GM19324 (cell line): ENCODE measurements around the gene TMEM62.
"Not testable (repeated sequence)": the region's sequence is repeated elsewhere in the genome, so short reads cannot be mapped to it uniquely, and the experiment has no call there.

Source experiments
- ATAC-seq: cut with Tn5 transposase; IDR thresholded peaks from one replicate; pipeline ENCODE4 v1.9.1; 2021; ENCODE audit warnings: mild to moderate bottlenecking, moderate library complexity; ENCODE audit not compliant: unreplicated experiment, low FRiP score

Gene TMEM62

DNA sequence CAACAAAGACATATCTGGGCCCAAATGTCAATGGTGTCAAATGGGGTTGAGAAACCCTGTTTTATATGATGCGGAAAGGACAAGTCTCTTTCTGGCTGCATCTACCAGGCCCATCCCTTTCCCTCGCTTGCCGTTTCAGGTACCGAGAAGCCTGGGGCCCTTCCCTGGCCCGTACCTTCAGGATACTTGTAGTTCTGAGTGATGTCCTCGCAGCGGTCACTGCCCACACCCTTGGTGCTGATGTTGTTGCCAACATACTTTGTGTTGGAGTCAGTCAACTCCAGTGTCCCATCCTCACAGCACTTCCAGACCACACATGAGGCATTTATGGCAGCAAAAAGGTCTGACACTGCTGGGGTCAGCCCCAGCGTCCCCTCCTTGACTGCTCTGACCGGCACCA lies 73.6 kb downstream of the TMEM62 start:
- no peak for ATAC-seq

GRCh38 chr15:43208052-43209002 lies 74.9 kb downstream of the TMEM62 start:
- ATAC-seq = no peak

DNA sequence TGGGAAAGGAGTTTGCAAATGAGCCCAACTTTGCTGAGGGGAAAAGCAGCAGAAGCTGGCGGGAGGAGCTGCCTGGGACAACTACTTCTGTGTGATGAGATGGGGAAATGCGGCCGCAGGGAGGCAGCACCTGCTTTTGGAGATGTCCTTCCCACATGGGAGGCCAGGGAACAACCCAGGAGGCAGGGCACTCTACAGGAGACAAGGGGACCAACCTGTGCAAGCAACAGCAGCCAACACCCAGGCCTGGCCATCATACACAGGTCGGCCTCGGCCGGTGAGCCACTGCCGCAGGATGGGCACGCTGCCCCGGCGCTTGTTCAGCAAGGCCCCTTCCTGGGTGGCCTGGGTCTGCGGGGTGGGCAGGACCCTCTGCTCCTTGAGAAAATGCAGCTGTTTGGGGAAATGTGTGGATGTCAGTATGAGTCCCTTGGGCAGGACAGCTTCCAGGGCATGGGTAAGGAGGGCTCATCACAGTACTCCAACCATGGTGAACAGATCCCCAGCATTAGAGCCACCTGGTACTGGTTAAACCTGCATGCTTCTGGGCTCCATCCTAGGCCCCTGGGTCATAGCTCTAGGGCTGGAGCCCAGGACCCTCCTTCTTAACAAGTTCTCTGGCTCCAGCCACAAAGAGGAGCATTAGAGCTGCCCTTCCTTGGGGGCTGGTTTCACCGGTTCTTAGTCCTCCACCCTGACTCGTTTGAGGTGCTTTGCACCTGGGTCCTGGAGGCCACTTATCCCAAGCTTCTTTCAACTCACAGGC lies 75.9 kb downstream of the TMEM62 start:
- ATAC-seq = no peak

DNA sequence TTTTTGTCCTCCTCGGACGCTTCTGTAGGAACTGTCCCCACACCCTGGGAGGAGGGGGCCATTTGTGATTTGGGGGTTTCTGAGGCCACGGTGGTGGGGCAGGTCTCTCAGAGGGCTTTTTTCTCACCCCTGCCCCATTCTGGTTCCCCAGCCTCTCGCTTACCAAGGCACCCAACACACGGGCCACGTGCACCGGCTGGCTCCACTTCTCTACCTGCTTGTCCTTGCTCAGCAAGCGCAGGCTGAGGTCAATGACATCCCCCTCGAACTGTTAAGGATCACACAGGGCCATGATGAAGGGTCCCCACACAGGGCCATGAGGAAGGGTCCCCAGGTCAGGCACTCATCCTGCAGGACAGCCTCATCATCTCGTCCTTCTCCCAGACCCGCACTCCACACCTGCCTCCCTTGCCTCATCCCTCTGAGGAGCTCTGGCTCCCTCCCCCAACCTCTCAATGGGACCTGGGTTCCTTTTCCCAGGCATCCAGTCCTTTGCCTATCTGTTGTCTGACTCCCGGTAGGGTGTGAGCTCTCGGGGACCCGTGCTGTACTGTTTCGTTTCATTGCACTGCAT lies 76.9 kb downstream of the TMEM62 start:
- no peak for ATAC-seq

DNA sequence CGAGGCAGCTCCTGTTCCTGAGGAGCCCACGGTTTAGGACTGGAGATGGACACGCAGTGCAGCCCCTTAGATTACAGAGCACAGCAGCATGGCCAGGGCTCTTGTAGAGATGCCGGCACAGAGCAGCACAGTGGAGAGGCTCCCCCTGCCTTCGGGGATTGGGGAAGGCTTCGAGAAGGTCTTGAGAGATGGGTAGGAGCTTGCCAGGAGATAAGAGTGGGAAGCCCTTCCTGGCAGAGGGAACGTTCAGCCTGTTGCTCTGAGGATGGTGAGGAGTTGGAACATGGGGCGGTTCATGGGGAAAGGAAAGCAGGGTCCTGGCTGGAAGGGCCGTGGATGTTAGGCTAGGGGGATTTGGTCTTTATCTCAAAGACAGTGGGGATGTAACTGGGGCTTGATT lies 77.4 kb downstream of the TMEM62 start:
- no peak for ATAC-seq

GRCh38 chr15:43211224-43211735 lies 77.9 kb downstream of the TMEM62 start:
- ATAC-seq = no peak

DNA sequence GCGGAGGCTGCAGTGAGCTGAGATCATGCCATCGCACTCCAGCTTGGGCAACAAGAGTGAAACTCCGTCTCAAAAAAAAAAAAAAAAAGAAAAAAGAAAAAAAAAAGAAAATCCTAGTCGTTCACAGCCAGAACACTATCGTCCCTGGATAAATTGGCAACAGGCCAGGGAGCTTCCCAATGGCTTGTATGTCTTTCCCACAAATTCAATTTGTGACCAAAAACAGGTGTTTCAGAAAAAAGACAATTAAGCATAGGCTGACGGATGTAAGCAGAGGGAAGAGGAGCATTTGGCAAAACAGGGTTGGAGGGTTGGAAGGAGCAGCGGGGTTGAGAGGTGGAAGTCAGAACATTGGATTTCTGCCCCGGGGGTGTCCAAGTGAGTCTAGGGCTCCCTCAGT lies 78.9 kb downstream of the TMEM62 start:
- ATAC-seq = no peak

DNA sequence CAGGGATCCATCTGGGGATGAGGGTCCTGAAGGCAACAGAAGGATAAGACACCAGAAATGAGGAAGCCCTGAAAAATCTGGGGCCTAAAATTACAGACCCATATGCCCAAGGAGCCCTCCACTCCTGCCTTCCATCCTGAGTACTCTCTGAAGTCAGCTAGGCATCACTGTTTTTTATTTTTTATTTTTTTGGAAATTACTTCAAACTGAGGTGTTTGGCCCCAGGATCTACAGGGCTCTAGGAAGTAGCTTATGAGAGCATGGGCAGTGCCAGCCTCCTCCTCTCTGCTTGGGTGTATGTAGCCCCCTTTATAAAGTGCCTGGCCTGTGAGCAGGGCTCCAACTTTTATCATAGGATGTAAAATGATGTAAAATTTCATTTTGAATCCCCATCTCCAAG lies 79.6 kb downstream of the TMEM62 start:
- no peak for ATAC-seq

DNA sequence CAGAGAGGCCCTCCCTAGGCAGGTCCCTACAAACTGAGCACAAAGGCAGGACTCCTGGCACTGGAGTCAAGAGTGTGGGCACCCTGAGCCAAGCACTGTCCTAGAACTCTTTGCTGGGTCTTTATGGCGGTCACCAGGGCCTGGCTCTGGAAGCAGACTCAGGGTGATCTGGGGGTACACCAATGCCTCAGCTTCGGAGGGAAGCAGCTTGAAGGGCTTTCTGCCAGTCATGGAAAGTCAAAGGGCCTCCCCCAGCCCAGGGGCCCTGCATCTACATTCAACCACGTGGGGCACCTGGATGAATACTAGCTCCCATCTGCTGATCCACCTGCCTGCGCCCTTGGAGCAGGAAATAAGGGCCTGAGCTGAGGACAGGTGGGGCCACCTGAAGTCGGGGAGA lies 80.1 kb downstream of the TMEM62 start:
- ATAC-seq = no peak

DNA sequence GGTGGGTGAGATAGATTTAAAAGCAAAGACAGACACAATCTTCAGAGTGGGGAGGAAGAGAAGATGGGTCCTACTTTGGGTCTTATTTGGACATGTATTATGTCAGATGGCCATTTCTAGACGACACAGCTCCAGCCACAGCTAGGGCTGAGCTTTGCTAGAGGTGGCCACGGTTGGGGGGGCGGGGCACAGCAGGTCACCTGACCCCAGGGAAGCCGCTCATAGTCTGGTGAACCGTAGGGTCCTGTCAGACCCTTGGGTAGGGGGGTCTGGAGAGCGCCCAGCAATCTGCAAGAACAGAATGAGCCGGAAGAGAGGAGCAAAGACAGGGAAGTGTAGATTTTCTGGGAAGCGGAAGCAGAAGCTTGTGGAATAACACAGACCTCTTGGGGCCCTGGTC lies 80.8 kb downstream of the TMEM62 start:
- ATAC-seq = no peak

DNA sequence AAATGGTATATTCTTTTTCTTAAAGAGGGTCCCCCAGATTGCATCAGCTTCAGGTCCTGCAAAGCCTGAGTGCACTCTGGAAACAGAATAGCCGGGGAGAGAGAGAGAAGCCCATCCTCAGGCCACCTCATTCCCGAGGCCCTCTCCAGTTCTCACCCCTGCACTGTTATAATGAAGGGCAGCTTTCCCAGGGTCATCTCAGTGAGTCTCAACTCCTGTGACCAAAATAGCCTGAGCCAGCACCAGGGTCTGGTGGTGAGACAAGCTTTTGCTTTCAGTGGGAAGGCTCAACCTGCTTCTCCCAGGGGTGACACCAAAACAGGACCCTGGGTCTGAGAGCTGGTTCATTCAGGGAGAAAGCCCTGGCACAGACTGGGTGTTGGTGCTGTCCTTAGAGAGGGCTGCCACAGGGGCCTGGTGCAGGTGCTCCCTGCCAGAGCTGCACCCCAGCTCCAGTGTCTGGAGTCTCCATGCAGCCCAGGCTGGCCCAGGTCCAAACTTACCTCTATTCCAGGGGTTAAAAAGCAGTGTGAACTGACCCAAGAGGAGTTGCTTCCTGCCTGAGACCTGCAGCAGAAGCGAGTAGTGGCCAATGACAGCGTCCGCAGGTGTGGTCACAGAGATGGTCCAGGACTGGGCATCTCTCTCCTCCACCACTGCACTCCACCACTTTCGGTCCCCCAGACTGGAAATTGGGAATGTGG lies 81.4 kb downstream of the TMEM62 start:
- ATAC-seq = no peak

GRCh38 chr15:43215961-43216360 lies 82.6 kb downstream of the TMEM62 start:
- no peak for ATAC-seq

DNA sequence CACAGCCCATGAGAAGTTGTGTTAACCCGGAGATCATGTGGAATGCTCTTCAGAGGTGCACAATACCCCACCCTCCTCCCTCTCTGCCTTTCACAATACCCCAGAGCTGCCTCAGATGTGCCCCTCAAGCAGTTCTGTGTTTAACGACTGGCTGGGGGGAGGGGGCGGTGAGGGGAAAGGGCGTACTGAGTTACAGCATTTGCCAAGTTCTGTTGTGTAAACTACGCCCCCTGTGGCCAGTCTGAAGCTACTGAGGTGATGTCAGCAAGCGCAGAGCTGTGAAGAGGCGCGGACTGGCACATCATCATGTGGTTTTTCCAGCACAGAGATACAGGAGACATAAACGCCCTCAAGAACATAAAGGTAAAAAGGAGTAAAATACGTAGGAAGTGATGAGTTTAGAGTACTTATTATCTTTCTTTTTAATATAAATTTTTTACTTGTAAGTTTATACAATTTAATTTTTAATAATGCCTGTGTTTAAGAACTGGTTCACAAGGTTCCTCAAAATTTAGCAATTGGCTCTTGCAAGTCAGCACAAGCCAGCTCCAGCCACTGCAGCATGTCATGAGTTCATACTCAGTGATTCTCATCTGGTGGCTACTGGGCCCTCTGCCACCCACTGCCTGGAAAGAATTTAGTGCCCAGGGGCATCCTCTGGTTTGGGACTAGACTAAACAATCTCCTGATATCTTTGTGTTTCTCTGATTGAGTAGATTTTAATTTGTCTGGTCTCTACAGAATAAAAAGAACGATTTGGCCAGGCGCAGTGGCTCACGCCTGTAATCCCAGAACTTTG lies 85.7 kb downstream of the TMEM62 start:
- ATAC-seq = no peak

GRCh38 chr15:43219929-43220928 lies 86.8 kb downstream of the TMEM62 start:
- no peak for ATAC-seq

DNA sequence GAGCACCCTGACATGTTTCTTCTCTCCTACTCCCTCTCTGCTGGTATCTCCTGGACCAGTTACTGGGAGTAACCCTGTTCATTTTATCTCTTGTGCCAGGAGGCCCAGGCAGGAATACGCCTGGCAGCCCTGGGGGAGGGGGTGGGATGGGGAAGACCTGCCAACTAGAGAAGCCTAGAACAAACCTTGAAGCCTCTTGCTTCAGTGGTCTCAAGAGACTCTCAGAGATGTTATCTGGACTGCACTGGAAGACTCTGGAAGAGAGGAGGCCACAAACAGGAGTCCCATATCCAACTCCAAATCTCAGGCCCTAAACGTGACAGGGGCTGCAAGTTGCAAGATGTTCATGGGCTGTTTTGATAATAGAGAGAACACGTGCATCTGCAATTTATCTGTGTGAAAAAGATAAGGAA lies 87.6 kb downstream of the TMEM62 start, which contains the start of gene EPB42:
EPB42 (minus strand) TSS at position 28 of the 413 bp plus-strand sequence. CDS start 193 bp downstream, outside the sequence.
- ATAC-seq = no peak

- no peak for ATAC-seq
Measured at GRCh38 chr15:43221422-43221821, 88.0 kb downstream of the TMEM62 start.

GRCh38 chr15:43225201-43225949 lies 92.0 kb downstream of the TMEM62 start:
- ATAC-seq = no peak

DNA sequence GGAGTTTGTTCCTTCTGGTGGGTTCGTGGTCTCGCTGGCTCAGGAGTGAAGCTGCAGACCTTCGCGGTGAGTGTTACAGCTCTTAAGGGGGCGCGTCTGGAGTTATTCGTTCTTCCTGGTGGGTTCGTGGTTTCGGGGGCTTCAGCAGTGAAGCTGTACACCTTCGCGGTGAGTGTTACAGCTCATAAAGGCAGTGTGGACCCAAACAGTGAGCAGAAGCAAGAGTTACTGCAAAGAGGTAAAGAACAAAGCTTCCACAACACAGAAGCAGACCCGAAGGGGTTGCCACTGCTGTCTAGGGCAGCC lies 92.5 kb downstream of the TMEM62 start:
- not testable (repeated sequence) for ATAC-seq
